NCI-H128 (cell line): ENCODE data around the gene CHURC1.
A peak's percentile ranks its signal among the peaks of the same experiment; 100 is the strongest.

Experiments
- DNase-seq: peaks from one replicate; lab custom pipeline; 2025; ENCODE audit not compliant: unreplicated experiment; lab: John Stamatoyannopoulos, UW

CHURC1 gene

GRCh38 chr14:64914237-64915028 lies at the start of gene CHURC1:
CHURC1 (plus strand) TSS chr14:64914455; CDS start chr14:64914496, 41 bp downstream.
- DNase-seq, result peak; percentile 99

GRCh38 chr14:64865109-64865508 lies 49.1 kb upstream of the CHURC1 start:
- no peak for DNase-seq

- DNase-seq, result no peak
These were observed 48.3 kb upstream of the CHURC1 start for GRCh38 chr14:64865992-64866391.

- no peak for DNase-seq
These were observed 47.1 kb upstream of the CHURC1 start for GRCh38 chr14:64867182-64867581.

- DNase-seq, result no peak
These were observed 45.9 kb upstream of the CHURC1 start for GRCh38 chr14:64868379-64868778.

- no peak for DNase-seq
These were observed 45.4 kb upstream of the CHURC1 start for GRCh38 chr14:64868841-64869240.

GRCh38 chr14:64870160-64870559 lies 44.1 kb upstream of the CHURC1 start:
- no peak for DNase-seq

GRCh38 chr14:64871344-64871743 lies 42.9 kb upstream of the CHURC1 start:
- DNase-seq, result no peak

- DNase-seq, result no peak
These were observed 40.6 kb upstream of the CHURC1 start for GRCh38 chr14:64873506-64874219.

GRCh38 chr14:64875350-64875749 lies 38.9 kb upstream of the CHURC1 start:
- DNase-seq, result no peak

GRCh38 chr14:64877846-64878245 lies 36.4 kb upstream of the CHURC1 start:
- DNase-seq, result no peak

- no peak for DNase-seq
These were observed 35.2 kb upstream of the CHURC1 start for GRCh38 chr14:64878837-64879634.

- DNase-seq, result peak; percentile 43
These were observed 34.5 kb upstream of the CHURC1 start, which contains the start of gene SPTB for GRCh38 chr14:64879635-64880220. SPTB (minus strand) TSS chr14:64879907; CDS start chr14:64823094, 56,813 bp downstream.

GRCh38 chr14:64880221-64881121 lies 33.8 kb upstream of the CHURC1 start:
- peak; percentile 43 for DNase-seq

GRCh38 chr14:64885559-64885958 lies 28.7 kb upstream of the CHURC1 start:
- no peak for DNase-seq

GRCh38 chr14:64889352-64889751 lies 24.9 kb upstream of the CHURC1 start:
- no peak for DNase-seq

GRCh38 chr14:64891173-64891838 lies 22.9 kb upstream of the CHURC1 start:
- no peak for DNase-seq

- no peak for DNase-seq
These were observed 22.3 kb upstream of the CHURC1 start for GRCh38 chr14:64891839-64892375.

- no peak for DNase-seq
These were observed 14.3 kb upstream of the CHURC1 start for GRCh38 chr14:64899958-64900357.
